CD14-positive monocyte (primary cell): Measurements from ENCODE around the gene PPRC1. TPM values are rescaled to one million over a fixed set of nuclear protein-coding genes. Genes with fewer than 3 reads are reported as not detected.

Experiments
- DNase-seq, 3 donors: peaks; one replicate each; pipeline ENCODE4 v3.0.0-alpha.2; 2011 to 2022
- H2AFZ ChIP-seq: 2 replicates; pipeline ENCODE4 v1.6.0; 2012; ENCODE audit warnings: mild to moderate bottlenecking, low read depth, low read length, inconsistent platforms; ENCODE audit not compliant: insufficient read depth, poor library complexity, severe bottlenecking
- H3K27ac ChIP-seq, 2 donors: 1 replicate in 1 of 2; 2 replicates in 1 of 2; pipeline ENCODE4 v1.5.1; 2012 to 2013; ENCODE audit warnings: low read length in 2 of 2, control low read depth in 1 of 2, inconsistent platforms in 1 of 2, low read depth in 1 of 2, mild to moderate bottlenecking in 1 of 2
- H3K27me3 ChIP-seq, 2 donors: one replicate each; pipeline versions ENCODE4 v1.6.0 to v1.6.1; 2011 to 2013; ENCODE audit warnings: low read length in 2 of 2; ENCODE audit not compliant: control insufficient read depth in 2 of 2, insufficient read depth in 2 of 2
- H3K36me3 ChIP-seq, 2 donors: replicated peaks in 1 of 2; 1 replicate in 1 of 2; 2 replicates in 1 of 2; pipeline versions ENCODE4 v1.5.1 to v1.6.1; 2012 to 2013; ENCODE audit warnings: low read length in 2 of 2, control low read depth in 1 of 2, inconsistent platforms in 1 of 2, mild to moderate bottlenecking in 1 of 2; ENCODE audit not compliant: insufficient read depth in 2 of 2, control insufficient read depth in 1 of 2
- H3K4me1 ChIP-seq, 2 donors: 1 replicate in 1 of 2; 2 replicates in 1 of 2; pipeline versions ENCODE4 v1.5.1 to v1.6.1; 2012 to 2013; ENCODE audit warnings: low read length in 2 of 2, control low read depth in 1 of 2, inconsistent platforms in 1 of 2, mild to moderate bottlenecking in 1 of 2, moderate library complexity in 1 of 2; ENCODE audit not compliant: insufficient read depth in 2 of 2, control insufficient read depth in 1 of 2
- H3K4me2 ChIP-seq: replicated peaks from 2 replicates; pipeline ENCODE3; 2012; ENCODE audit warnings: low read length, moderate library complexity, mild to moderate bottlenecking; ENCODE audit not compliant: poor library complexity, severe bottlenecking; ENCODE audit errors: extremely low read depth
- H3K4me3 ChIP-seq, 3 experiments: fragments of 200-600 bp in 1 of 3; sonication (generic) in 1 of 3; replicated peaks in 1 of 3; 1 replicate in 2 of 3; 2 replicates in 1 of 3; pipeline ENCODE4 v1.5.1; 2011 to 2013; ENCODE audit warnings: low read length in 3 of 3, mild to moderate bottlenecking in 3 of 3, control low read depth in 2 of 3, low read depth in 2 of 3, inconsistent platforms in 1 of 3, moderate library complexity in 1 of 3
- H3K79me2 ChIP-seq: 2 replicates; pipeline ENCODE4 v1.6.0; 2012; ENCODE audit warnings: mild to moderate bottlenecking, control low read depth, inconsistent platforms, low read length, moderate library complexity; ENCODE audit not compliant: insufficient read depth
- H3K9ac ChIP-seq: 2 replicates; pipeline ENCODE4 v1.6.0; 2017; ENCODE audit warnings: low read length, mild to moderate bottlenecking; ENCODE audit not compliant: insufficient read depth, poor library complexity, severe bottlenecking
- H3K9me3 ChIP-seq, 2 donors: replicated peaks in 1 of 2; 1 replicate in 1 of 2; 2 replicates in 1 of 2; pipeline versions ENCODE4 v1.5.1 to v1.6.1; 2012 to 2013; ENCODE audit warnings: low read length in 2 of 2, control low read depth in 1 of 2; ENCODE audit not compliant: control insufficient read depth in 1 of 2, insufficient read depth in 1 of 2
- H4K20me1 ChIP-seq: 2 replicates; pipeline ENCODE4 v1.6.0; 2012; ENCODE audit warnings: mild to moderate bottlenecking, low read length, control low read depth, moderate library complexity; ENCODE audit not compliant: insufficient read depth
- H3K27ac Mint-ChIP-seq, 7 donors: one replicate each; pipeline ENCODE4 v1.8.0; 2020; ENCODE audit warnings: mild to moderate bottlenecking in 7 of 7, mixed read lengths in 7 of 7, moderate library complexity in 6 of 7, inconsistent platforms in 2 of 7
- H3K27me3 Mint-ChIP-seq, 3 donors: one replicate each; pipeline ENCODE4 v1.8.0; 2021 to 2022; ENCODE audit warnings: low read depth in 3 of 3, mild to moderate bottlenecking in 3 of 3, mixed read lengths in 3 of 3, moderate library complexity in 3 of 3, inconsistent platforms in 1 of 3
- H3K36me3 Mint-ChIP-seq, 2 donors: one replicate each; pipeline ENCODE4 v1.8.0; 2020; ENCODE audit warnings: mixed read lengths in 2 of 2, inconsistent platforms in 1 of 2, mild to moderate bottlenecking in 1 of 2
- H3K4me1 Mint-ChIP-seq: one replicate; pipeline ENCODE4 v1.8.0; 2020; ENCODE audit warnings: mild to moderate bottlenecking, mixed read lengths
- H3K4me3 Mint-ChIP-seq, 2 donors: one replicate each; pipeline ENCODE4 v1.8.0; 2020; ENCODE audit warnings: mild to moderate bottlenecking in 2 of 2, mixed read lengths in 2 of 2, moderate library complexity in 1 of 2
- H3K9me3 Mint-ChIP-seq, 7 donors: one replicate each; pipeline ENCODE4 v1.8.0; 2020 to 2022; ENCODE audit warnings: mixed read lengths in 7 of 7, mild to moderate bottlenecking in 6 of 7, moderate library complexity in 6 of 7, inconsistent platforms in 2 of 7
- WGBS: methylation state at CpG from one replicate; pipeline ENCODE4 v1.1.5; 2013; ENCODE audit warnings: missing lambda C conversion rate; ENCODE audit not compliant: insufficient coverage; 5-methylcytosine and 5-hydroxymethylcytosine counted together
- intact Hi-C, 2 donors: fragments of 100-400 bp; cut with micrococcal nuclease; formaldehyde crosslinking; loops; one replicate each; pipeline versions ENCODE4 v1.15.0 to v1.15.1; 2023
- polyA plus RNA-seq, 3 donors: library from polyadenylated mRNA; depleted of rRNA in 1 of 3; unstranded in 2 of 3; stranded (reverse) in 1 of 3; fragments of 300-500 nt in 2 of 3; fragments of >200 nt in 1 of 3; fragmentation: Illumina TruSeq in 2 of 3; gene quantifications; 1 replicate in 2 of 3; 2 replicates in 1 of 3; pipeline ENCODE4 v1.2.3, GENCODE V29; 2012 to 2021
- TF ChIP-seq, protein P1 (sequence below): fragments of 200-600 bp; IDR thresholded peaks from one replicate; pipeline ENCODE4 v1.8.0; 2022; ENCODE audit warnings: antibody characterized with exemption, mild to moderate bottlenecking

The PPRC1 gene
- polyA plus RNA-seq, 3 donors = 1.1 to 15.6 (median 2.5) TPM

DNA sequence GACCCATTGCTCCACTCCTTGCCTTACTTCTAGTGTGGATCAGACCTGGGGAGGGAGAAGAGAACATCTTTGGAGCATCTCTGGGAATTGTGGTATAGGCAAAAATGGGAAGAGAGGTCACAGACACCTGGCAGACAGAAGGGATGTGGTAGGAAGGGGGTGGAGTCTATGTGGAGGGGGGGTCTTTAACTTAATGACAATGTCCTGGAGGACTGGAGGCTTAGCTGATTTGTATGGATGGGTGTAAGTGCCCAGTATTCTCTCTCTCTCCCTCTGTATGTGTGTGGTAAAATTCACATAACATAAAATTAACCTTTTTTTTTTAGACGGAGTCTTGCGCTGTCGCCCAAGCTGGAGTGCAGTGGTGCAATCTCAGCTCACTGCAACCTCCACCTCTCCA is 9.6 kb upstream of the PPRC1 start:
- intact Hi-C loops = no loop called here
- Mint-ChIP-seq H3K27ac (no peak overlapping the region), H3K4me3 (no peak overlapping the region), H3K4me1 (peaks cover 24% of the 10 kb centered on the region), H3K9me3 (no peaks in the 10 kb centered on the region), H3K27me3 (peaks cover 3 to 6% (median 4%) of the 10 kb centered on the region in 3 donors), H3K36me3 (no peaks in the 10 kb centered on the region)
- Histone ChIP-seq H2AFZ (no peak overlapping the region), H3K4me1 (peaks cover 22 to 28% of the 10 kb centered on the region in 2 donors), H3K27ac (no peak overlapping the region), H3K9me3 (no peaks in the 10 kb centered on the region), H4K20me1 (peaks cover 12% of the 10 kb centered on the region), H3K36me3 (no peaks in the 10 kb centered on the region), H3K9ac (no peak overlapping the region), H3K4me2 (no peak overlapping the region), H3K27me3 (no peaks in the 10 kb centered on the region), H3K4me3 (no peak overlapping the region), H3K79me2 (peaks cover 31% of the 10 kb centered on the region)
- TF ChIP-seq, protein P1, sequence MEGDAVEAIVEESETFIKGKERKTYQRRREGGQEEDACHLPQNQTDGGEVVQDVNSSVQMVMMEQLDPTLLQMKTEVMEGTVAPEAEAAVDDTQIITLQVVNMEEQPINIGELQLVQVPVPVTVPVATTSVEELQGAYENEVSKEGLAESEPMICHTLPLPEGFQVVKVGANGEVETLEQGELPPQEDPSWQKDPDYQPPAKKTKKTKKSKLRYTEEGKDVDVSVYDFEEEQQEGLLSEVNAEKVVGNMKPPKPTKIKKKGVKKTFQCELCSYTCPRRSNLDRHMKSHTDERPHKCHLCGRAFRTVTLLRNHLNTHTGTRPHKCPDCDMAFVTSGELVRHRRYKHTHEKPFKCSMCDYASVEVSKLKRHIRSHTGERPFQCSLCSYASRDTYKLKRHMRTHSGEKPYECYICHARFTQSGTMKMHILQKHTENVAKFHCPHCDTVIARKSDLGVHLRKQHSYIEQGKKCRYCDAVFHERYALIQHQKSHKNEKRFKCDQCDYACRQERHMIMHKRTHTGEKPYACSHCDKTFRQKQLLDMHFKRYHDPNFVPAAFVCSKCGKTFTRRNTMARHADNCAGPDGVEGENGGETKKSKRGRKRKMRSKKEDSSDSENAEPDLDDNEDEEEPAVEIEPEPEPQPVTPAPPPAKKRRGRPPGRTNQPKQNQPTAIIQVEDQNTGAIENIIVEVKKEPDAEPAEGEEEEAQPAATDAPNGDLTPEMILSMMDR = no peak
- DNase-seq = no peak
- no CpG with 5 or more reads among the region's 3 CpGs for WGBS

DNA sequence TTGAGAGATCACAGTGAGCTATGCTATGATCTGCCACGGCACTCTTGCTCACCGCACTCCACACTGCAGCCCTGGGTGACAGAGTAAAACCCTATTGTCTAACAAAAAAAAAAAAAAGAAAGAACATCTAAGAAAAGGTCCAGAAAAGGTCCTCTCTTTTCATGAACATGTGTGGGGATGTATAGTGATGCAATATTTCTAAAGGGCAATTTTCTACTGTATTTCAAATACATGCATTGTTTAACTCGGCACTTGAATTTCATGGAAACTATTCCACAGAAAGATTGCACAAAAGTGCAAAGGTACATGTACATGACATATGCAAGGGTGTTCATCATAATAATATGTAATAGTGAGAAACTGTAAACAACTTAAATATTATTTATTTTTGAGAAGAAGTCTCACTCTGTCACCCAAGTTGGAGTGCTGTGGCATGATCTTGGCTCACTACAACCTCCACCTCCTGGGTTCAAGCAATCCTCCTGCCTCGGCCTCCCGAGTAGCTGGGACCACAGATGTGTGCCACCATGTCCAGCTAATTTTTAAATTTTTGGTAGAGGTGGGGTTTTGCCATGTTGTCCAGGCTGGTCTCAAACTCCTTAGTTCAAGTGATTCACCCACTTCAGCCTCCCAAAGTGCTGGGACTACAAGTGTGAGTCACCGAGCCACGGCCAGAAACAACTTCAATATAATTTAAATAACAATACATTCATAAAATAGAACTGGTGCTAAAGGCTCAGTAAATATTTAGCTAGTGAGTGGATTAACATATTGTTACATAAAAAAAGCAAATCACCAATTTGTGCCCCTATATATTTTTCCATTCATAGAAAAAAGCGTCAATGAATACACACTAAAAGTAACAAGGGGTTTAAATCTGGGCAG is 1.3 kb upstream of the PPRC1 start:
- Histone ChIP-seq H3K27me3 (no peaks in the 10 kb centered on the region), H3K4me3 (no peak overlapping the region), H3K4me2 (no peak overlapping the region), H4K20me1 (peaks cover 29% of the 10 kb centered on the region), H3K79me2 (peaks cover 37% of the 10 kb centered on the region), H3K4me1 (peaks cover 16 to 25% of the 10 kb centered on the region in 2 donors), H3K36me3 (no peaks in the 10 kb centered on the region), H3K9me3 (no peaks in the 10 kb centered on the region), H3K9ac (no peak overlapping the region), H2AFZ (peak overlapping the region; percentile 89), H3K27ac (no peak overlapping the region)
- no peak for DNase-seq
- TF ChIP-seq, protein P1 = no peak
- Mint-ChIP-seq H3K9me3 (no peaks in the 10 kb centered on the region), H3K27me3 (peaks cover 0 to 3% (median 2%) of the 10 kb centered on the region in 3 donors), H3K27ac (no peak overlapping the region), H3K4me1 (peaks cover 24% of the 10 kb centered on the region), H3K36me3 (peaks cover 0 to 3% of the 10 kb centered on the region in 2 donors), H3K4me3 (no peak overlapping the region)
- WGBS = no CpG with 5 or more reads among the region's 8 CpGs
- intact Hi-C loops = loop anchor here (2.0 to 10.0 kb wide), 4 partner anchors 13 to 373 kb away; partner anchors contain the start of genes ACTR1A (in 2 of the 2), SUFU (in 2 of the 2), ARMH3 (in 1 of the 2) and NOLC1 (in 1 of the 2)
